Ascending aorta (tissue), 2 donors: ENCODE measurements around the gene ENOX2. TPM values are rescaled to one million over a fixed set of nuclear protein-coding genes. Genes with fewer than 3 reads are reported as not detected.

Experiments
- DNase-seq, 2 donors: peaks; one replicate each; pipeline ENCODE4 v3.0.0-alpha.2; 2019; ENCODE audit warnings: low spot score in 2 of 2
- H3K27ac ChIP-seq, 2 donors: fragments of 200-600 bp; sonication (generic); one replicate each; pipeline ENCODE4 v1.5.1; 2016 to 2017; ENCODE audit warnings: mild to moderate bottlenecking in 1 of 2
- H3K27me3 ChIP-seq: fragments of 200-600 bp; sonication (generic); one replicate; pipeline ENCODE4 v1.5.1; 2017
- H3K36me3 ChIP-seq, 2 donors: fragments of 200-600 bp; sonication (generic); one replicate each; pipeline ENCODE4 v1.5.1; 2016
- H3K4me1 ChIP-seq, 2 donors: fragments of 200-600 bp; sonication (generic); one replicate each; pipeline ENCODE4 v1.5.1; 2016 to 2017; ENCODE audit warnings: mild to moderate bottlenecking in 1 of 2
- H3K4me3 ChIP-seq, 2 donors: fragments of 200-600 bp; sonication (generic); one replicate each; pipeline ENCODE4 v1.5.1; 2016 to 2017; ENCODE audit warnings: mild to moderate bottlenecking in 1 of 2
- H3K9me3 ChIP-seq, 2 donors: fragments of 200-600 bp; sonication (generic); one replicate each; pipeline ENCODE4 v1.5.1; 2016
- CTCF ChIP-seq, 3 experiments: fragments of 200-600 bp in 2 of 3; fragments of 450-650 bp in 1 of 3; sonication (generic) in 2 of 3; IDR thresholded peaks; one replicate each; pipeline ENCODE4 v1.5.1; 2016 to 2019; ENCODE audit warnings: antibody characterized with exemption in 3 of 3, mild to moderate bottlenecking in 1 of 3, moderate library complexity in 1 of 3
- intact Hi-C: fragments of 100-400 bp; cut with DNase I; formaldehyde crosslinking; loops from one replicate; pipeline ENCODE4 v1.15.1; 2023
- total RNA-seq: library from RNA; depleted of rRNA; stranded (reverse); fragments of >200 nt; gene quantifications from one replicate; pipeline ENCODE4 v1.1.0, GENCODE V29; 2016

ENOX2 gene
- total RNA-seq, 1 donor from 2014 or later: 2.0 TPM

GRCh38 chrX:130758072-130758471 lies 144.9 kb downstream of the ENOX2 start:
- H3K27me3 ChIP-seq: no peaks in the 10 kb centered on the region
- H3K36me3 ChIP-seq: no peaks in the 10 kb centered on the region
- DNase-seq: no peak
- no peak overlapping the region for H3K27ac ChIP-seq
- intact Hi-C loops: no loop called here
- H3K4me3 ChIP-seq: no peak overlapping the region
- H3K4me1 ChIP-seq: no peaks in the 10 kb centered on the region
- no peak for TF ChIP-seq CTCF (IDR thresholded peaks at IDR 0.05)
- H3K9me3 ChIP-seq: peaks cover 0 to 6% of the 10 kb centered on the region in 2 donors

GRCh38 chrX:130756233-130756632 lies 146.8 kb downstream of the ENOX2 start:
- TF ChIP-seq CTCF (IDR thresholded peaks at IDR 0.05): no peak
- no peak for DNase-seq
- Histone ChIP-seq H3K27me3 (no peaks in the 10 kb centered on the region), H3K4me1 (no peaks in the 10 kb centered on the region), H3K36me3 (no peaks in the 10 kb centered on the region), H3K27ac (no peak overlapping the region), H3K4me3 (no peak overlapping the region), H3K9me3 (peaks cover 0 to 6% of the 10 kb centered on the region in 2 donors)
- intact Hi-C loops: no loop called here

- Histone ChIP-seq H3K27ac (no peak overlapping the region), H3K36me3 (no peaks in the 10 kb centered on the region), H3K4me1 (no peaks in the 10 kb centered on the region), H3K9me3 (peaks cover 0 to 6% of the 10 kb centered on the region in 2 donors), H3K4me3 (no peak overlapping the region), H3K27me3 (no peaks in the 10 kb centered on the region)
- DNase-seq: no peak
- TF ChIP-seq CTCF (IDR thresholded peaks at IDR 0.05): no peak
- intact Hi-C loops: no loop called here
These were observed 148.7 kb downstream of the ENOX2 start for GRCh38 chrX:130754353-130754752.

- intact Hi-C loops: no loop called here
- Histone ChIP-seq H3K9me3 (no peaks in the 10 kb centered on the region), H3K4me3 (no peak overlapping the region), H3K27me3 (no peaks in the 10 kb centered on the region), H3K36me3 (no peaks in the 10 kb centered on the region), H3K4me1 (no peaks in the 10 kb centered on the region), H3K27ac (peak overlapping the region; percentile 58 to 61)
- DNase-seq: no peak
- TF ChIP-seq CTCF (IDR thresholded peaks at IDR 0.05): no peak
These were observed 156.2 kb downstream of the ENOX2 start for GRCh38 chrX:130746709-130747342.

GRCh38 chrX:130746077-130746476 lies 156.9 kb downstream of the ENOX2 start:
- Histone ChIP-seq H3K27me3 (no peaks in the 10 kb centered on the region), H3K27ac (peak overlapping the region; percentile 58 to 61), H3K9me3 (no peaks in the 10 kb centered on the region), H3K36me3 (no peaks in the 10 kb centered on the region), H3K4me3 (no peak overlapping the region), H3K4me1 (no peaks in the 10 kb centered on the region)
- no peak for TF ChIP-seq CTCF (IDR thresholded peaks at IDR 0.05)
- no peak for DNase-seq
- intact Hi-C loops: no loop called here

- intact Hi-C loops: no loop called here
- Histone ChIP-seq H3K9me3 (no peaks in the 10 kb centered on the region), H3K27me3 (no peaks in the 10 kb centered on the region), H3K4me3 (peak overlapping the region in 1 of 2 donors; percentile 8), H3K27ac (peak overlapping the region in 1 of 2 donors; percentile 5), H3K36me3 (no peaks in the 10 kb centered on the region), H3K4me1 (no peaks in the 10 kb centered on the region)
- DNase-seq: no peak
- no peak for TF ChIP-seq CTCF (IDR thresholded peaks at IDR 0.05)
These were observed 161.4 kb downstream of the ENOX2 start for GRCh38 chrX:130741584-130741983.
